MM.1S (cell line): ENCODE data around the gene FHIT.

Experiments used
- DNase-seq: peaks from one replicate; pipeline ENCODE4 v3.0.0-alpha.2; 2015
- H2AFZ ChIP-seq: fragments of 300-600 bp; sonication (generic); 2 replicates; pipeline ENCODE4 v1.6.0; 2016; ENCODE audit warnings: antibody characterized with exemption, low read length
- H3F3A ChIP-seq: fragments of 300-600 bp; sonication (generic); 2 replicates; pipeline ENCODE4 v1.6.1; 2016; ENCODE audit warnings: mild to moderate bottlenecking, antibody characterized with exemption, low read length, moderate library complexity, mixed read lengths; ENCODE audit not compliant: insufficient read depth
- H3K27ac ChIP-seq: fragments of 300-600 bp; sonication (generic); 2 replicates; pipeline ENCODE4 v1.5.1; 2016; ENCODE audit warnings: mild to moderate bottlenecking, low read length
- H3K27me3 ChIP-seq: fragments of 300-600 bp; sonication (generic); replicated peaks from 2 replicates; pipeline ENCODE4 v1.6.0; 2016; ENCODE audit warnings: low read length; ENCODE audit not compliant: insufficient read depth
- H3K36me3 ChIP-seq: fragments of 300-600 bp; sonication (generic); replicated peaks from 2 replicates; pipeline ENCODE4 v1.6.1; 2016; ENCODE audit warnings: mild to moderate bottlenecking, low read length, mixed read lengths; ENCODE audit not compliant: insufficient read depth
- H3K4me1 ChIP-seq: fragments of 300-600 bp; sonication (generic); 2 replicates; pipeline ENCODE4 v1.6.1; 2016; ENCODE audit warnings: low read length, mixed read lengths
- H3K4me2 ChIP-seq: fragments of 300-600 bp; sonication (generic); 2 replicates; pipeline ENCODE4 v1.6.0; 2016; ENCODE audit warnings: low read depth, low read length
- H3K4me3 ChIP-seq: fragments of 300-600 bp; sonication (generic); 2 replicates; pipeline ENCODE4 v1.5.1; 2016; ENCODE audit warnings: low read length, mixed read lengths
- H3K79me2 ChIP-seq: fragments of 300-600 bp; sonication (generic); 2 replicates; pipeline ENCODE4 v1.6.1; 2016; ENCODE audit warnings: mixed run types, low read length, mixed read lengths
- H3K9ac ChIP-seq: fragments of 300-600 bp; sonication (generic); 2 replicates; pipeline ENCODE4 v1.6.1; 2016; ENCODE audit warnings: low read length, mixed read lengths
- H3K9me2 ChIP-seq: fragments of 300-600 bp; sonication (generic); replicated peaks from 2 replicates; pipeline ENCODE4 v1.6.1; 2016; ENCODE audit warnings: mild to moderate bottlenecking, low read length, mixed read lengths; ENCODE audit not compliant: insufficient read depth
- H3K9me3 ChIP-seq: fragments of 300-600 bp; sonication (generic); replicated peaks from 2 replicates; pipeline ENCODE4 v1.6.1; 2016; ENCODE audit warnings: mild to moderate bottlenecking, low read length, mixed read lengths; ENCODE audit not compliant: insufficient read depth
- H4K20me1 ChIP-seq: fragments of 300-600 bp; sonication (generic); 2 replicates; pipeline ENCODE4 v1.6.1; 2016; ENCODE audit warnings: mild to moderate bottlenecking, low read length, moderate library complexity, mixed read lengths; ENCODE audit not compliant: insufficient read depth
- CTCF ChIP-seq: fragments of 300-600 bp; sonication (generic); IDR thresholded peaks from 2 replicates; pipeline ENCODE4 v1.5.1; 2016; ENCODE audit warnings: antibody characterized with exemption, low read length, mixed read lengths
- EZH2 ChIP-seq: fragments of 300-600 bp; sonication (generic); optimal IDR thresholded peaks from 2 replicates; pipeline ENCODE3; 2017; ENCODE audit warnings: low read depth, mild to moderate bottlenecking, antibody characterized with exemption, low read length, mixed read lengths
- EZH2phosphoT487 ChIP-seq: fragments of 300-600 bp; sonication (generic); IDR thresholded peaks from 2 replicates; pipeline ENCODE4 v1.6.1; 2018; ENCODE audit warnings: antibody characterized with exemption, low read length

Gene FHIT

GRCh38 chr3:60269377-60269776, 981.9 kb downstream of the FHIT start:
- Histone ChIP-seq H3K9me2 (no peaks in the 10 kb centered on the region), H3F3A (no peaks in the 10 kb centered on the region), H3K36me3 (no peaks in the 10 kb centered on the region), H3K9ac (no peak overlapping the region), H3K4me1 (no peaks in the 10 kb centered on the region), H3K4me2 (no peak overlapping the region), H3K79me2 (no peaks in the 10 kb centered on the region), H4K20me1 (no peaks in the 10 kb centered on the region), H3K4me3 (no peak overlapping the region), H3K27me3 (no peaks in the 10 kb centered on the region), H3K9me3 (no peaks in the 10 kb centered on the region), H2AFZ (no peak overlapping the region), H3K27ac (no peak overlapping the region)
- no peak for DNase-seq
- TF ChIP-seq EZH2: no peak
- TF ChIP-seq CTCF: no peak
- no peak for TF ChIP-seq EZH2phosphoT487

GRCh38 chr3:60268123-60268522, 983.1 kb downstream of the FHIT start:
- Histone ChIP-seq H3K4me3 (no peak overlapping the region), H3F3A (no peaks in the 10 kb centered on the region), H4K20me1 (no peaks in the 10 kb centered on the region), H3K9me3 (no peaks in the 10 kb centered on the region), H3K9ac (no peak overlapping the region), H3K4me2 (no peak overlapping the region), H2AFZ (no peak overlapping the region), H3K36me3 (no peaks in the 10 kb centered on the region), H3K9me2 (no peaks in the 10 kb centered on the region), H3K27me3 (no peaks in the 10 kb centered on the region), H3K27ac (no peak overlapping the region), H3K4me1 (no peaks in the 10 kb centered on the region), H3K79me2 (no peaks in the 10 kb centered on the region)
- no peak for TF ChIP-seq CTCF
- TF ChIP-seq EZH2phosphoT487: no peak
- TF ChIP-seq EZH2: no peak
- no peak for DNase-seq

- TF ChIP-seq EZH2phosphoT487 (no peak), CTCF (no peak), EZH2 (no peak)
- Histone ChIP-seq H3K4me2 (no peak overlapping the region), H3K27me3 (no peaks in the 10 kb centered on the region), H3F3A (no peaks in the 10 kb centered on the region), H3K4me1 (no peaks in the 10 kb centered on the region), H3K27ac (no peak overlapping the region), H3K9me3 (no peaks in the 10 kb centered on the region), H3K9ac (no peak overlapping the region), H4K20me1 (no peaks in the 10 kb centered on the region), H2AFZ (no peak overlapping the region), H3K36me3 (no peaks in the 10 kb centered on the region), H3K79me2 (no peaks in the 10 kb centered on the region), H3K9me2 (no peaks in the 10 kb centered on the region), H3K4me3 (no peak overlapping the region)
- DNase-seq: no peak
These were observed 984.8 kb downstream of the FHIT start for GRCh38 chr3:60266444-60266843.
